NCI-H1417 (cell line): ENCODE results near the gene PLTP.
"Not testable (repeated sequence)": the region's sequence is repeated elsewhere in the genome, so short reads cannot be mapped to it uniquely, and the experiment has no call there.

Source experiments
- DNase-seq, 3 experiments: peaks; one replicate each; lab custom pipeline; 2025; lab: John Stamatoyannopoulos, UW

PLTP gene

GRCh38 chr20:45874104-45874481 lies 37.9 kb downstream of the PLTP start:
- not testable (repeated sequence) for DNase-seq

- DNase-seq: no peak
Observed at GRCh38 chr20:45873409-45874103, 38.4 kb downstream of the PLTP start.

GRCh38 chr20:45872626-45873025 lies 39.3 kb downstream of the PLTP start:
- no peak for DNase-seq

- DNase-seq: no peak
Observed at GRCh38 chr20:45867819-45868176, 44.2 kb downstream of the PLTP start.

DNA sequence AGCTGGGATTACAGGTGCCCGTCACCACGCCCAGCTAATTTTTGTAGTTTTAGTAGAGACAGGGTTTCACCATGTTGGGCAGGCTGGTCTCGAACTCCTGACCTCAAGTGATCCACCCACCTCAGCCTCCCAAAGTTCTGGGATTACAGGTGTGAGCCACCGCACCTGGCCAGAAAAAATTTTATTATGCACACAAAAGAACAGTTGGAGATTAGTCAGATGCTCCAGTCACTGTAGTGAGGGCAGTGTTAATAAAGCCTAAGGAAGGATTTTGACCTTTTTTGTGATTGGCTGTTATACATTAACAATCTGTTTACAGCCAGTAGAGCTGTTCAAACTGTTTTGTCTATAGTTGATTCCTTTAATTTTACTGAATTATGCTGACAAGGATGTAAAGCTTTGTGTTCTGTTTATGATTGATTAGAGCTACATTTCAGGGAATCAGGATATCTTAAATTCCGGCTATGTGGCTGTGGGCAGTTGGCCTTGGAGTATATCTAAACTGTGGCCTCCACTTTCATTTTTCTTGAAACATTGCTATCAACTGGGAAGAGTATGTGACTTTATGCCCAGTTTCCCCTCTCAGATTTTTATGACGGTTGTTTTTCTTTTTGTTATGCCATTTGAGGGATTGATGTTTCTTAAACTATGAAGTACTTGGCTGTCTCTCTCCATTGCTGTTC lies 44.7 kb downstream of the PLTP start:
- no peak for DNase-seq

- no peak for DNase-seq
Observed at GRCh38 chr20:45866454-45866853, 45.5 kb downstream of the PLTP start.

DNA sequence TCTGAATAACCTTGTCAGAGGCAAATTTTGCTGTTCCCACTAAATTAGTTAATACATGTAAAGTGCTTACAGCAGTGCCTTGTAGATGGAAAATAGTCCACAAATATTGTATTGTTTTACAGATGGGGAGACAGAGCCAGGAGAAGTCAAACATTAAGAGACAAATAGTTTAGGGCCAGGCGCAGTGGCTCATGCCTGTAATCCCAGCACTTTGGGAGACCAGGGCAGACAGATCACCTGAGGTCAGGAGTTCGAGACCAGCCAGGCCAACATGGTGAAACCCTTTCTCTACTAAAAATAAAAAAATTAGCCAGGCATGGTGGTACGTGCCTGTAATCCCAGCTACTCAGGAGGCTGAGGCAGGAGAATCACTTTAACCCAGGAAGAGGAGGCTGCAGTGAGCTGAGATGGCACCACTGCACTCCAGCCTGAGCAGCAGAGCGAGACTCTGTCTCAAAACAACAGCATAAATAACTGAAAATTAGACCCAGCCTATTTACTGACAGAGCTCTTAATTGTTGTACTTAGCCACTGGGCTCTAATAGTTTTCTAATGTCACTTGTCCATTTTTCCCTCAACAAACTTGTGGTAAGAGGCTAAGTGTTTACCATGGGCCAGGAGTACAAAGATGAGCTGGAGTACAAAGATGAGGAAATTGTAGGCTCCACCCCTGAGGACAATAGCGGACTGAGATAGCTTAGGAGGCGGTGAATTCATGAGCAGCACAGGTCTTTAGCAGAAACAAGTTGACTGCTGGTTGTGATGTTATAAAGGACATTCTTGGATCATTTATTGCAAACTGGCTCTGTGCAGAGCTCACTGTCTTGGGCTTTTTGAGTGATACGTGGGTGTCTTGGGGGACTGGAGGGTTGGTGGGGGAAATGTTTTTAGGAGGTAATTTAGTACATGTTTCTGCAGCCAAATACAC lies 48.1 kb downstream of the PLTP start:
- DNase-seq: no peak

DNA sequence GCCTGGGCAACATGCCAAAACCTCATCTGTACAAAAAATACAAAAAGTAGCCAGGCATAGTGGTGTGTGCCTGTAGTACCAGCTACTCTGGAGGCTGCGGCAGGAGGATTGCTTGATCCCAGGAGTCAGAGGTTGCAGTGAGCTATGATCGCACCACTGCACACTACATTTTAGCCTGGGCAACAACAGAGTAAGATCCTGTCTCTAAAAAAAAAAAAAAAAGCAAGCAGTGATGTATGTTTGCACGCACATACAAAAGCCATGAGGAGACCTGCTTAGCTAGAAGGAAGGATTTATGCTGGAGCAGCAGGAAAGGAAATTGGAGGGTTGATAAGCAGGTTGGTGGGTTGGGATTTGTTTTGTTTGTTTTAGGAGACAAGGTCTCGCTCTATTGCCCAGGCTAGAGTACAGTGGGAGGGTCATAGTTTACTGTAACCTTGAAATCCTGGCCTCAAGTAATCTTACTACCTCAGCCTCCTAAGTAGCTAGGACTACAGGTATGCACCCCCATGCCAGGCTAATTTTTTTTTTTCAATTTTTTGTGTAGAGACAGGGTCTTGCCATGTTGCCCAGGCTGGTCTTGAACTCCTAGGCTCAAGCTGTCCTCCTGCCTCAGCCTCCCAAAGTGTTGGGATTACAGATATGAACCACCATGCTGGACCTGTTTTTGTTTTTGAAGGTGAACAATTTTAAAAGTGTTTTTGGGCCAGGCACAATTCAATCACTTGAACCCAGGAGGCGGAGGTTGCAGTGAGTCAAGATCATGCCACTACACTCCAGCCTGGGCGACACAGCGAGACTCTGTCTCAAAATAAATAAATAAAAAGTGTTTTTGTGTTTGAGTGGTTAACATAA lies 50.5 kb downstream of the PLTP start:
- DNase-seq: no peak

DNA sequence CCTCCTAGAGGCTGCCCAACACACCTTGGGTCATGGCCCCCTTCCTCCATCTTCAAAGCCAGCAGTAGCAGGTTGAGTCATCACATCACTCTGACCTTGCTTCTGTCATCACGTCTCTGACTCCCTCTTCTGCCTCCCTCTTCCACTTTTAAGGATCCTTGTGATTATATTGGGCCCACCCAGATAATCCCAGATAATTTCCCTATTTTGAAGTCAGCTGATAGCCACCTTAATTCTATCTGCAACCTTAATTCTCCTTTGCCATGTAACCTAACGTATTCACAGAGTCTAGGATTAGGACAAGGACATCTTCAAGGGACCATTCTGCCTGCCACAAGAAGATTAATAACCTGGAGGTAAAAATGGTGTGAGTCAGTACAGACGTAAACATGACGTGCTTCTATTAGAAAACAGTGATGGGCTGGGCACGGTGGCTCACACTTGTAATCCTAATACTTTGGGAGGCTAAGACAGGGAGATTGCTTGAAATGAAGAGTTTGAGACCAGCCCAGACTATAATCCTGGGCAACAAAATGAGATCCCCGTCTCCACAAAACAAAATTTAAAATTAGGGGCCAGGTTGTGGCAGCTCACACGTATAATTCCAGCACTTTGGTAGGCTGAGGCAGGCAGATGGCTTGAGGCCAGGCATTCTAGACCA lies 51.3 kb downstream of the PLTP start:
- DNase-seq: peak; percentile 5 to 48 (median 21)

- no peak for DNase-seq
Observed at GRCh38 chr20:45859916-45860315, 52.0 kb downstream of the PLTP start.

DNA sequence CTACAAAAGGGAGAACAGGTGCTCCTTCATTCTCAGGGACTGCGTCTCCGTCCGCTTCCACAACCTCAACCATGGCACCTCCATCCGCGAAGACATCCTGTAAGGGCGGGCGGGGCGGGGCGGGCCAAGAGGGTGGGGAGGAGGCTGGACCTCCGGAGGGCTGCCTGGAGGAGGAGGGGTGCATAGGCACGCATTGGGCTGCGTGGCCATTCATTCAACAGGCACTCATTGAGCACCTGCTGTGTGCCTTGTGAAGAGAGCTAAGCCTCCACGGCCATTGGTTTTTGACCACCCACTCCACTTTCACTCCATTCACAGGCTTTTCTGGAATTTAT lies 54.1 kb downstream of the PLTP start:
- no peak for DNase-seq

DNA sequence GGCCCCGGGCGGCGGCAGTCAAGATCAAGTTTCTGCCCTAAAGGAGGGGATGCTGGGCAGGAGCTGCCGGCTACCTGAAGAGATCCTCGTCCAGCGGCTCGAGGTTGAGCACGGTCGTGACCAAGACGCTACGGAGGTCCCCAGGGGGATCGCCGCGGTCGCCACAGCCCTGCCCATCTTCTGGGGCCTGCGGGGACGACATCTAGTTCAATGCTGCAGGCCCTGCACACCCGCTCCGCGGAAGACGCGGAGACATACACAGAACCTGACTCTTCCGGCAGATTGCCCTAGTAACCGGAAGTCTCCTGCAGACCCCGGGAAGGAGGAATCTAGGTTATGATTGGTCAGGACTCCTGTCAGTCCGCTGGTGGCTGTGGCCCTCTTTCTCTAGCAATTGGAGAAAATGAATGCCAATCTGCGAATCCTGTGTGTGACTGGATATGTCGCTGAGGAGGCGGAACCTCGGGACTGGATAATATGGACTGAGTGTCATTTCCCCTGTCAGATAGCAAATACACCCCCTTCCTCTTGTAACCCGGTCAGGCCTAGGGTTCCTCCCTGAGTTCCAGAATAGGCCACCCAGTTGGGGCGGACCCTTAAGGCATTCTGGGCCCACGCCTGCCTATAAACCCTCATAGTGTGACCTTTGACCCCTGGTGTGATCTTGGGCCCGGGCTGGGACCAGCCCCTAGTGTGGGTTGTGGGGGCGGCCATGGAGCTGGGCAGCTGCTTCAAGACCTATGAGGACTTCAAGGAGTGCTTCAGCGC lies 54.7 kb downstream of the PLTP start, which contains the start of the genes ACOT8 and ZSWIM3:
TSS of gene ACOT8 (minus strand) at position 279 of the 768 bp plus-strand sequence. CDS start at position 202, 77 bp downstream.
TSS of gene ZSWIM3 (plus strand) at position 501 of the 768 bp plus-strand sequence. CDS start at position 713, 212 bp downstream.
- DNase-seq: peak; percentile 100

DNA sequence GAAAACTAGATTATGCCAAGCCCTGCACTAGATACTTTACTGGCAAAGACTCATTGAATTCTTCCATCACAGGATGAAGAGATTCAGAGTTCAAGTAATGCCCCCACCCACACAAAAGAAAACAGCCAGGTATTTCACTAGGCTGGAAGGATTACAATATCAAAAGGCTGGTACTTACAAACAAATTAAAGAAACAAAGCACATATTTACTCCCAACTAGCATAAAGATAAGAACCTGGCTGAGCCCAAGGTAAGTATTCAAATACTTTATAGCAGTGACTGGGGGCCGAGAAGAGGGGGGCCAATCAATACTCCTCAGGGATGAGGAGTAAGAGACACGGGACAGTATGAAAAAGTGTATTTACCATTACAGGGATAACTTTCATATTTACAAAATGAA lies 58.5 kb downstream of the PLTP start:
- no peak for DNase-seq

GRCh38 chr20:45852326-45852725 lies 59.6 kb downstream of the PLTP start:
- DNase-seq: no peak

- DNase-seq: no peak
Observed at GRCh38 chr20:45851501-45851900, 60.5 kb downstream of the PLTP start.

DNA sequence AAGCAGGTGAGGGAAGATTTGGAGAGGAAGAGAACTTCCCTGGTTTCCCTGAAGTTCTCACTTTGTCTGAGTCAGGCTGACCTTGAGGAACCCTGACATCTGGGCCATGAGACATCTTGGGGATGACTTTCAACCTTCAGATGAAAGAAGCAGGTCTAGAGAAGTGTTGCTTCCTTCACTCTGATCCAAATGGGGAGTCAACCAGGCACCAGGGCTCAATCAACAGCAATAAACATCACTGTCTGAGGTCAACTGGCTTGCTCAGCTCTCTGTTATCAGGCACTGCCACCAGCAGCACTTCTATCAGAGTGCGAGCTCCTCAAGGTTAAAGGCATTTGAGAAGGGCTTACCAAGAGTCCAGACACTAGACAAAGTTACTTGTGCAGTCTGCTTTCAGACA lies 61.0 kb downstream of the PLTP start:
- no peak for DNase-seq

- no peak for DNase-seq
Observed at GRCh38 chr20:45850238-45850637, 61.7 kb downstream of the PLTP start.

DNA sequence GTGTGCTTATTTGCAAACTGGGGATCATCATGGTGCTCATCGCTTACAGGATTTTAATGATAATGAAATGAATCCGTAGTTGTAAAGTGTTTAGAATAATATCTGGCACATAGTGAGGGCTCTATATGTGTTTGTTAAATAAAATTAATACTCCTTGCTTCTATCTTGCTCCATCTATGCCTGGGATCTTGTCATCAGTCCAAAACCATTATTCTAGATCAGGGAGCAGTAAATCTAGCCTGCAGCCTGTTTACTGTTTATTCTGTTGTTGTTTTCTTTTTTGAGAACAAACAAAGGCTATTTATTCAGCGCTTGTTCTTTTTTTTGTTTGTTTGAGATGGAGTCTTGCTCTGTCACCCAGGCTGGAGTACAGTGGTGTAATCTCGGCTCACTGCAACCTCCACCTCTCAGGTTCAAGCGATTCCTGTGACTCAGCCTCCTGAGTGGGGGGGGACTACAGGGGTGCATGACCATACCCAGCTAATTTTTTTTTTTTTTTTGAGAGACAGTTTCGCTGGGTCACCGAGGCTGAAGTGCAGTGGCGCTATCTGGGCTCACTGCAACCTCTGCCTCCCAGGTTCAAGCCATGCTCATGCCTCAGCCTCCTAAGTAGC lies 62.9 kb downstream of the PLTP start:
- no peak for DNase-seq
